ENCODE data around the gene GAB3. TPM values are rescaled to one million over a fixed set of nuclear protein-coding genes. Genes with fewer than 3 reads are reported as not detected.

The GAB3 gene
- total and polyA plus RNA-seq, 9 of the 15 experiments (the other 6 are each of a cell fraction or from before 2014, with no cell fraction given) = 16.1 to 31.4 (median 20.2) TPM

DNA sequence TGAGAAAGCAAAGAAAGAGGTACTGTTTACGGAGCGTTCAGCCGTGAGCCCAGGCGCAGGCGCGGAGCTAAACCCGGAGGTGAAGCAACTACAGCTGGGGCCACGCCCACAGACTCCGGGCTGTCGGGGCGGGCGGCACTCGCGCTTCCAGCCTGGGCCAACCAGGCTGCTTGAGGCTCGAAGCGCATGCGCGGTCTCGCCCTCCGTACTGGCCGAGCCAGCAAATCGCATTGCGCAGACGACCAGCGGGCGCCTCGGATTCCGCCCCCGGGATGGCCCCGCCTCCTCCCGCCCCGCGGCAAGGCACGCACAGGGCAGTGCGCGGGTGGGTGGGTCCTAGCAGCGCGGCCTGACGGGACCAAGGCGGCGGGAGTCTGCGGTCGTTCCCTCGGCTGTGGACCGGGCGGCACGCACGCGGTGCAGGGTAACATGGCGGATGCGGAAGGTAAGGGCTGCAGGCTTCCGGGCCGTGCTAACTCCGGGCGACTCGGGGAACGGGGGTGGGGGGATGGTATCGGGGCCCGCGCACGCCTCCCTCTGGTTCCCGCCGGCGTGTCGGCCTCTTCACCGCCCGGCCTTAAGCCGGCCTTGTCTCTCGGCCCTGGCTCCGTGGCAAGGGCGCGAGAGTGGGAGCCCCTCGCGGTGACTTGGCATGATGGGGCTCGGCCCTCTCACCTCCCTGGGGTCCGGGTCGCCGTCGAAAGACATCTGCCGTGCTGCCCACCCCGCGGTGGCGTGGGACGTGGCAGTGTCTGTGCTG lies 11.8 kb upstream of the GAB3 start, which contains the start of gene DKC1 (continued):
- TF ChIP-seq, protein P1, sequence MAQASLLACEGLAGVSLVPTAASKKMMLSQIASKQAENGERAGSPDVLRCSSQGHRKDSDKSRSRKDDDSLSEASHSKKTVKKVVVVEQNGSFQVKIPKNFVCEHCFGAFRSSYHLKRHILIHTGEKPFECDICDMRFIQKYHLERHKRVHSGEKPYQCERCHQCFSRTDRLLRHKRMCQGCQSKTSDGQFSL (CRISPR knock-in tag; IDR thresholded peaks at IDR 0.05) = no peak
- TF ChIP-seq, protein P1 (tag; IDR thresholded peaks at IDR 0.05) = no peak
- TF ChIP-seq, protein P2, sequence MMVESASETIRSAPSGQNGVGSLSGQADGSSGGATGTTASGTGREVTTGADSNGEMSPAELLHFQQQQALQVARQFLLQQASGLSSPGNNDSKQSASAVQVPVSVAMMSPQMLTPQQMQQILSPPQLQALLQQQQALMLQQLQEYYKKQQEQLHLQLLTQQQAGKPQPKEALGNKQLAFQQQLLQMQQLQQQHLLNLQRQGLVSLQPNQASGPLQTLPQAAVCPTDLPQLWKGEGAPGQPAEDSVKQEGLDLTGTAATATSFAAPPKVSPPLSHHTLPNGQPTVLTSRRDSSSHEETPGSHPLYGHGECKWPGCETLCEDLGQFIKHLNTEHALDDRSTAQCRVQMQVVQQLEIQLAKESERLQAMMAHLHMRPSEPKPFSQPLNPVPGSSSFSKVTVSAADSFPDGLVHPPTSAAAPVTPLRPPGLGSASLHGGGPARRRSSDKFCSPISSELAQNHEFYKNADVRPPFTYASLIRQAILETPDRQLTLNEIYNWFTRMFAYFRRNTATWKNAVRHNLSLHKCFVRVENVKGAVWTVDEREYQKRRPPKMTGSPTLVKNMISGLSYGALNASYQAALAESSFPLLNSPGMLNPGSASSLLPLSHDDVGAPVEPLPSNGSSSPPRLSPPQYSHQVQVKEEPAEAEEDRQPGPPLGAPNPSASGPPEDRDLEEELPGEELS (CRISPR knock-in tag; IDR thresholded peaks at IDR 0.05; ENCODE audit: borderline replicate concordance) = no peak
- TF ChIP-seq ZNF766 (CRISPR knock-in tag; conservative IDR thresholded peaks at IDR 0.05) (no peak), CBFA2T2 (conservative IDR thresholded peaks at IDR 0.05) (no peak), ETS2 (tag; IDR thresholded peaks at IDR 0.05; ENCODE audit: borderline replicate concordance, poor library complexity, severe bottlenecking) (no peak), ZFP1 (CRISPR knock-in tag; IDR thresholded peaks at IDR 0.05) (no peak), BCL6 (CRISPR knock-in tag; IDR thresholded peaks at IDR 0.05) (no peak), ARNT (IDR thresholded peaks at IDR 0.05) (no peak), EHMT2 (IDR thresholded peaks at IDR 0.05) (no peak), ZNF780A (CRISPR knock-in tag; IDR thresholded peaks at IDR 0.05) (no peak), RFX7 (CRISPR knock-in tag; IDR thresholded peaks at IDR 0.05) (no peak), GABPB2 (CRISPR knock-in tag; conservative IDR thresholded peaks at IDR 0.05) (no peak), FOXP1 (CRISPR knock-in tag; IDR thresholded peaks at IDR 0.05) (no peak; the same call in 1 of the 2 replicates), HDAC3 (IDR thresholded peaks at IDR 0.05; ENCODE audit: borderline replicate concordance, partially characterized antibody) (no peak), ZNF830 (CRISPR knock-in tag; IDR thresholded peaks at IDR 0.05) (no peak), HNRNPUL1 (IDR thresholded peaks at IDR 0.05; ENCODE audit: low read length) (no peak), ZNF668 (CRISPR knock-in tag; IDR thresholded peaks at IDR 0.05) (no peak), SRSF9 (IDR thresholded peaks at IDR 0.05; ENCODE audit: borderline replicate concordance, low read depth, low read length) (no peak), DPF2 (IDR thresholded peaks at IDR 0.05) (no peak)
- TF ChIP-seq, protein P3, sequence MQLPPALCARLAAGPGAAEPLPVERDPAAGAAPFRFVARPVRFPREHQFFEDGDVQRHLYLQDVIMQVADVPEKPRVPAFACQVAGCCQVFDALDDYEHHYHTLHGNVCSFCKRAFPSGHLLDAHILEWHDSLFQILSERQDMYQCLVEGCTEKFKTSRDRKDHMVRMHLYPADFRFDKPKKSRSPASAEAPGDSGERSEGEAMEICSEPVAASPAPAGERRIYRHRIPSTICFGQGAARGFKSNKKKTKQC (CRISPR knock-in tag; IDR thresholded peaks at IDR 0.05) = 0 out of 2 replicates have a peak, but pooled peaks have one; percentile 13
- TF ChIP-seq, protein P4, sequence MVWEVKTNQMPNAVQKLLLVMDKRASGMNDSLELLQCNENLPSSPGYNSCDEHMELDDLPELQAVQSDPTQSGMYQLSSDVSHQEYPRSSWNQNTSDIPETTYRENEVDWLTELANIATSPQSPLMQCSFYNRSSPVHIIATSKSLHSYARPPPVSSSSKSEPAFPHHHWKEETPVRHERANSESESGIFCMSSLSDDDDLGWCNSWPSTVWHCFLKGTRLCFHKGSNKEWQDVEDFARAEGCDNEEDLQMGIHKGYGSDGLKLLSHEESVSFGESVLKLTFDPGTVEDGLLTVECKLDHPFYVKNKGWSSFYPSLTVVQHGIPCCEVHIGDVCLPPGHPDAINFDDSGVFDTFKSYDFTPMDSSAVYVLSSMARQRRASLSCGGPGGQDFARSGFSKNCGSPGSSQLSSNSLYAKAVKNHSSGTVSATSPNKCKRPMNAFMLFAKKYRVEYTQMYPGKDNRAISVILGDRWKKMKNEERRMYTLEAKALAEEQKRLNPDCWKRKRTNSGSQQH (CRISPR knock-in tag; IDR thresholded peaks at IDR 0.05) = no peak
- TF ChIP-seq, protein P5, sequence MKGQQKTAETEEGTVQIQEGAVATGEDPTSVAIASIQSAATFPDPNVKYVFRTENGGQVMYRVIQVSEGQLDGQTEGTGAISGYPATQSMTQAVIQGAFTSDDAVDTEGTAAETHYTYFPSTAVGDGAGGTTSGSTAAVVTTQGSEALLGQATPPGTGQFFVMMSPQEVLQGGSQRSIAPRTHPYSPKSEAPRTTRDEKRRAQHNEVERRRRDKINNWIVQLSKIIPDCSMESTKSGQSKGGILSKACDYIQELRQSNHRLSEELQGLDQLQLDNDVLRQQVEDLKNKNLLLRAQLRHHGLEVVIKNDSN (CRISPR knock-in tag; IDR thresholded peaks at IDR 0.05) = no peak

Measured in K562 (cell line).